GOT3 (cell line): ENCODE data around the gene OCA2.
"Not testable (repeated sequence)": the region's sequence is repeated elsewhere in the genome, so short reads cannot be mapped to it uniquely, and the experiment has no call there.

Experiments
- DNase-seq: peaks from one replicate; lab custom pipeline; 2025; ENCODE audit warnings: mixed read lengths; lab: John Stamatoyannopoulos, UW

Gene OCA2

GRCh38 chr15:28002136-28002861, 96.8 kb downstream of the OCA2 start:
- no peak for DNase-seq

- no peak for DNase-seq
Observed at GRCh38 chr15:28001641-28002040, 97.5 kb downstream of the OCA2 start.

GRCh38 chr15:27993996-27994780, 104.9 kb downstream of the OCA2 start:
- no peak for DNase-seq

- DNase-seq: no peak
Observed at GRCh38 chr15:27993544-27993943, 105.6 kb downstream of the OCA2 start.

- no peak for DNase-seq
Observed at GRCh38 chr15:27990521-27991515, 108.3 kb downstream of the OCA2 start.

GRCh38 chr15:27989838-27990237, 109.3 kb downstream of the OCA2 start:
- no peak for DNase-seq

- DNase-seq: no peak
Observed at GRCh38 chr15:27989427-27989826, 109.7 kb downstream of the OCA2 start.

- no peak for DNase-seq
Observed at GRCh38 chr15:27985099-27985498, 114.0 kb downstream of the OCA2 start.

- DNase-seq: no peak
Observed at GRCh38 chr15:27983496-27983895, 115.6 kb downstream of the OCA2 start.

GRCh38 chr15:27977696-27978095, 121.4 kb downstream of the OCA2 start:
- no peak for DNase-seq

GRCh38 chr15:27973886-27974285, 125.2 kb downstream of the OCA2 start:
- DNase-seq: no peak

- no peak for DNase-seq
Observed at GRCh38 chr15:27970661-27971392, 128.3 kb downstream of the OCA2 start.

GRCh38 chr15:27967541-27967940, 131.6 kb downstream of the OCA2 start:
- DNase-seq: no peak

GRCh38 chr15:27965546-27965945, 133.6 kb downstream of the OCA2 start:
- DNase-seq: no peak

- no peak for DNase-seq
Observed at GRCh38 chr15:27961801-27962200, 137.3 kb downstream of the OCA2 start.

- no peak for DNase-seq
Observed at GRCh38 chr15:27958911-27959578, 140.1 kb downstream of the OCA2 start.

- no peak for DNase-seq
Observed at GRCh38 chr15:27956285-27956684, 142.8 kb downstream of the OCA2 start.

- no peak for DNase-seq
Observed at GRCh38 chr15:27955087-27955486, 144.0 kb downstream of the OCA2 start.

GRCh38 chr15:27952593-27952992, 146.5 kb downstream of the OCA2 start:
- not testable (repeated sequence) for DNase-seq

GRCh38 chr15:27951191-27951890, 147.8 kb downstream of the OCA2 start:
- no peak for DNase-seq
